ENCODE measurements around the gene AMZ1.
A peak's percentile ranks its signal among the peaks of the same experiment; 100 is the strongest.
"Not testable (repeated sequence)": the region's sequence is repeated elsewhere in the genome, so short reads cannot be mapped to it uniquely, and the experiment has no call there.

AMZ1 gene

DNA sequence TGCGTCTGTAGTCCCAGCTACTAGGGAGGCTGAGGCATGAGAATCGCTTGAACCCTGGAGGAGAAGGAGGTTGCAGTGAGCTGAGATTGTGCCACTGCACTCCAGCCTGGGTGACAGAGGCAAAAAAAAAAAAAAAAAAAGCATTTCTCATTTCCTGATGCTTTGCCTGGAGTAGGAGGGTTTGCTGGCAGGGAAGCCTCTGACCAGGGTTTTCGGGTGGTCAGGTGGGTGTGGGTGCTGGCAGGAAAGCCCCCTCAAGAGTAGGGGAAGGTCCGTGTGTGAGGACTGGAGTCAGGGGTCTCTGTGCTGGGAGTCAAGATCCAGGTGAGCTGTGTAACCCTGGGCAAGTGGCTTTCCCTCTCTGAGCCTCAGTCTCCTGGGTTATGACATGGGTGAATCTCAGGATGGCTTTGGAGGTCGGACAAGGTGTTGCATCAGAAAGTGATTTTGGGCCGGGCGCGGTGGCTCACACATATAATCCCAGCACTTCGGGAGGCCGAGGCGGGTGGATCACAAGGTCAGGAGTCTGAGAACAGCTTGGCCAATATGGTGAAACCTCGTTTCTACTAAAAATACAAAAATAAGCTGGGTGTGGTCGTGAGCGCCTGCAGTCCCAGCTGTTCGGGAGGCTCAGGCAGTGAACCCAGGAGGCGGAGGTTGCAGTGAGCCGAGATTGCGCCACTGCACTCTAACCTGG is 3.2 kb downstream of the AMZ1 start:
- no peak for DNase-seq (ENCODE audit: low read depth)

DNA sequence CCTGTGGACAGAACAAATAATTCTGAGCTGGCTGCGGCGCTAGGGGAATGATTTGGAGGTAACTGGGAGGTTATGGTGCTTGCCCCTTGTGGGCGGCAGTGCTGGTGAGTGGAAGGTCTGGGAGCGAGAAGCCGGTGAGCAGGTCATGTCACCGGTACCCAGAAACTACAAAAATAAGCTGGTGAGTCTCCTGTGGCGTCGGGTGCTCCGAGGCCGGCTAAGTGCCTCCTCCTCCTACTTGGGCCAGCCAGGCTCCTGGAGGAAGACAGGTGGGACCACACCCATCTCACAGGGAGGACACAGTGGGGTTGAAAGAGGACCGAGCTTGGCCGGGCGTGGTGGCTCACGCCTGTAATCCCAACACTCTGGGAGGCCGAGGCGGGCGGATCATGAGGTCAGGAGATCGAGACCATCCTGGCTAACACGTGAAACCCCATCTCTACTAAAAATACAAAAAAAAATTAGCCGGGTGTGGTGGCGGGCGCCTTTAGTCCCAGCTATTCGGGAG is 4.0 kb downstream of the AMZ1 start:
- not testable (repeated sequence) for DNase-seq (ENCODE audit: low read depth)

DNA sequence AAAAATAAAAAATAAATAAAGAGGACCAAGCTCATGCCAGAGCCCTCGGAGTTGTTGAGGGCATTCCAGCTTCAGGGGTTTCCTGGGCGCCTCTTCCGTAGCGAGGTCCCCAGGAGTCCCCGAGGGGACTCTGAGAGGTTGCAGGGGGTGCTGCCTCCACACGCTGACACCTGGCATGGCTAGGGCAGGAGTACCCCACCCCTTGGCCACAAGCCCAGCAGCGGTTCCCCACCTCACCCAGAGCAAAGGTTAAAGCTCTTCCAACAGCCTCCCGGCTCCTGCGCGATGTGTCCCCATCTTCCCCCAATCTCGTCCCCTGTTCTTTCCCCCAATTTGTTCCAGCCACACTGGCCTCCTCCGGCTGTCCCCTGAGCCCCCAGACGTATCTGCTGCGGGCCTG is 4.5 kb downstream of the AMZ1 start:
- DNase-seq (ENCODE audit: low read depth) = no peak

DNA sequence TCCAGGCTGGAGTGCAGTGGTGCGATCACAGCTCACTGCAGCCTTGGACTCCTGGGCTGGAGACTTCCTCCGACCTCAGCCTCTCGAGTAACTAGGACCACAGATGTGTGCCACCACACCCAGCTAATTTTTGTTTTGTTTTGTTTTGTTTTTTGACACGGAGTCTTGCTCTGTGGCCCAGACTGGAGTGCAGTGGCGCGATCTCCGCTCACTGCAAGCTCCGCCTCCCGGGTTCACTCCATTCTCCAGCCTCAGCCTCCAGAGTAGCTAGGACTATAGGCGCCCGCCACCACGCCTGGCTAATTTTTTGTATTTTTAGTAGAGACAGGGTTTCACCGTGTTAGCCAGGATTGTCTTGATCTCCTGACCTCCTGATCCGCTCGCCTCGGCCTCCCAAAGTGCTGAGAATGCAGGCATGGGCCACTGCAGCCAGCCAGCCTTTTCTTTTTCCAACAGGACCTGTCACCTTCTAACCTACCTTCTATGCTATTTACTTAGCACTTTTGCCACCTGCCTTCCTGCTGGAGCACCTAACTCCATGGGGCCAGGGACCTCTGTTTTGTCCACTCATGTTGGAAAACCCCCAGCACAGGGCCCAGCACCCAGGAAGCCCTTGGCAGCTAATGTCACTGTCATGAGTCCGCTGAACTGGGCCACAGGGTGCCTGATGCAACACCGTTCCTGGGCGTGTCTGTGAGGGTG is 5.6 kb downstream of the AMZ1 start:
- DNase-seq (ENCODE audit: low read depth) = not testable (repeated sequence)

DNA sequence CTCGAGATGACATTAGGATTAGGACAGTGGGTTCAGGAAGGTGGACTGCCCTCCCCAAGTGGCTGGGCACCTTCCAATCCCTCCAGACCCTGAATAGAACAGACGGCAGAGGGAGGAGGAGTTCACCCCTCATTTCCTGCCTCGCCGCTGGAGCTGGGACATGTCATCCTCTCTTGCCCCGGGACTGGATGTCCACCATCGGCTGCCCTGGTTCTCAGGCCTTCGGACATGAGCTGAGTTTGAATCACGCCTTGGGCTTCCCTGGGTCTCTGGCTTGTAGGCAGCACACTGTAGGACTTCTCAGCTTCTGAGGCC is 6.1 kb downstream of the AMZ1 start:
- DNase-seq (ENCODE audit: low read depth) = not testable (repeated sequence)

DNA sequence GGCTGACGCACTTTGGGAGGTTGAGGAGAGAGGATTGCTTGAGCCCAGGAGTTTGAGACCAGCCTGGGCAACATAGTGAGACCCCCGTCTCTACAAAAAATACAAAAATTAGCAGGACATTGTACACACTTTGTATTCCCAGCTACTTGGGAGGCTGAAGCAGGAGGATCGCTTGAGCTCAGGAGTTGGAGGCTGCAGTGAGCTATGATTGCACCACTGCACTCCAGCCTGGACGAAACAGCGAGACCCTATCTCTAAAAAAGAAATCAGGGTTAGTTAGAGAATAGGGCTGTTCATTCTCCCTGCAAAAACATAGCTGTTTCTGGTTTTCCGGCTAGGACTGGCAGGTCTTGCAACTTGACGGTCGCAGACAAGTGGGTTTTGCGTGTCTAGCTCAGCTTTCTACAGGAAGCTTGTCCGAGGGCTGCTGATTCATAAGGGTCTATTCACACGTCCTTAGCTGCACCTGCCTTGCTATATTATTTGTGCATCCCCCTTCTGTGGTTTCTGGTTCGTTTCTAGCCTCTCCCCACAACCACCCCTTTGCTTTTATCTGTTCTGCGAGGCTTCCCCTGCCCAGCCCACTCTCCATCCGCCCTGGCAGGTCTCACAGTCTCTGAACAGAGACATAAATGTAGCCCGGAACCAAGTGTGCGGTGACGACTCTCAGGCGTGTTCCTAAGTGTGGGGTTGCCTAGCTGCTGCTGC is 10.7 kb downstream of the AMZ1 start:
- peak; percentile 37 for DNase-seq (ENCODE audit: low read depth)

DNA sequence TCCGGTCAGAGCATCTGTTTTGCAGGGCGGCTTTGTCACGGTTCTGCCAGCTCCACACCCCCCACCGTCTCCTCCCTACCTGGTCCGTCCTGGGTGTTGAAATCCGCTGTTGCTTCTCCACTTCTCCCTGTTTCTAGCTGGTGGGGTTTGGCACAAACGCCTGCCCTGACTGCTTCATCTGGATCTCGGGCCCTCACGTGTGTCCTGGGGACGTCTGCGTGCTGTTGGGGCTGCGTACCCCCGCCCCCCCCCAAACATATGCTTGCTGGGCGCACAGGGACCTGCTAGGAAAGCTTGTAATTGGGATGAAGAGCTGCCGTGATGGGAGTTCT is 11.3 kb downstream of the AMZ1 start:
- no peak for DNase-seq (ENCODE audit: low read depth)

DNA sequence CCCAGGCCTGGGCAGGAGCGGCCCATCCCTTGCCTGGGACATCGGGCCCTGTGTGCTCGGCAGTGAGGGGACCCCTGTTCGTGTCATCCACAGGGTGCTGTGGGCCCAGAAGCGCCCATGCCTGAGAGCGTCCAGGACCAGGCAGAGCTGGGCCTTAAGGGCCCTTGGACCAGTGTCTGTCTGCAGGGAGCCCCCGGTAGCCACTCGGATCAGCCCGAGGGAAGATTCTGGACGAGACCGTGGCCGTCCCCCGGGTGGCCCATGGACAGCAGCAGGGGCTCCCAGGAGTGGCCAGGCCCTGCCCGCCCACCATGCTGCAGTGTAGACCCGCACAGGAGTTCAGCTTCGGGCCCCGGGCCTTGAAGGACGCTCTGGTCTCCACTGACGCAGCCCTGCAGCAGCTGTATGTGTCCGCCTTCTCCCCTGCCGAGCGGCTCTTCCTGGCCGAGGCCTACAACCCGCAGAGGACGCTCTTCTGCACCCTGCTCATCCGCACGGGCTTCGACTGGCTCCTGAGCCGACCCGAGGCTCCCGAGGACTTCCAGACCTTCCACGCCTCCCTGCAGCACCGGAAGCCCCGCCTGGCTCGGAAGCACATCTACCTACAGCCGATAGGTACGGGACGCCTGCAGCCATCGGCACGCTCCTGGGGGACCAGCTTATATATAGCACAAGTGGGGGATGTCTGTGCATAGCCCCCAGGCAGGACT is 12.3 kb downstream of the AMZ1 start:
- no peak for DNase-seq (ENCODE audit: low read depth)

DNA sequence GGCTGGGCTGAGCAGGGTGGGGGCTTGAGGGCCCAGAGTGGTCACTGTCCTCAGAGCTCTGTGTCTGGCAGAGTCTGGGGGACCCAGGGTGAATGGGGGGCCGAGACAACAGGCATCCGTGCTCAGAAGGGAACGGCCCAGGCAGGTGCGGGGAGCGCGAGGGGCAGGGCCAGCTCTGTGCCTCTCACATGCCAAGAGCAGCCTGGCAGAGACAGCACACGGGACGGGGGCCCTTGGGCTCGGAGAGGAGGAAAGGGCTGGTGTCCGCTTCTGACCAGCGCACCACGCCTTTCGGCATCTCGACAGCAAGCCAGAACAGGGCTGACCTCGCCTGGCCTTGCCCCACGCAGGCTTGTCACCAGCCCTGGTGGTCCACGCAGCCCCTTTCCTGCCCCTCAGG is 13.4 kb downstream of the AMZ1 start:
- DNase-seq (ENCODE audit: low read depth) = no peak

DNA sequence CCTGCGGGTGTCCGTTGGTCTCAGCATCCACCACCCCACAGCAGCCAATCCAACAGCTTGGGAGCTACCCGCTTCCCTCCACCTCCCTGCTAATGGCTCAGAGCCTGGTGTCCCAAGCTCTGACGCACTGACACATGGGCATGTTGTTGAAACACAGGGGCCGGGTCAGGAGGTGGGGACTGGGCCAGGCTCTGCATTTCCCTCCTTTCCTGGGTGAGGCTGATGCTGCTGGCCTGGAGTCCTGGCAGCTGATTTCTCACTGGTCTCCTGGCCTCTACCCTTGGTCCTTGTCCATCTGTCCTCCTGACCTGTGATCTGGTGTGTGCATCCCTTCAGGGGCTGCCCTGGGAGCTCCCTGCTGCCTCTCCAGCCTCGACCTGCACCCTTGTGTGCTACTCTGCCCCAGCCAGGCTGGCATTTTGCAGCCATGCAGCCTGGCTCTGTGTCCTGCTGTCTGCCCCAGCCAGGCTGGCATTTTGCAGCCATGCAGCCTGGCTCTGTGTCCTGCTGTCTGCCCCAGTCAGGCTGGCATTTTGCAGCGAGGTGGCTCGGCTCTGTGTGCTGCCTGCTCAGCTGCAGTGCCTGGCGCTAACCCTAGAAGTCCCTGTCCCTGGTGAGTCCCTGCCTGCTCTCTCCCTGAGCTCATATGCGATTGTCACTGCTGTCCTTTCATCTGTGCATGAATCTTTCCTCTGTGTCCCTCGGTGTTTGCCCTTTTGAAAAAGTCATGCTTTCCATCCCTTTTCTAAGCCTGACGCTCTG is 14.0 kb downstream of the AMZ1 start:
- DNase-seq (ENCODE audit: low read depth) = no peak

DNA sequence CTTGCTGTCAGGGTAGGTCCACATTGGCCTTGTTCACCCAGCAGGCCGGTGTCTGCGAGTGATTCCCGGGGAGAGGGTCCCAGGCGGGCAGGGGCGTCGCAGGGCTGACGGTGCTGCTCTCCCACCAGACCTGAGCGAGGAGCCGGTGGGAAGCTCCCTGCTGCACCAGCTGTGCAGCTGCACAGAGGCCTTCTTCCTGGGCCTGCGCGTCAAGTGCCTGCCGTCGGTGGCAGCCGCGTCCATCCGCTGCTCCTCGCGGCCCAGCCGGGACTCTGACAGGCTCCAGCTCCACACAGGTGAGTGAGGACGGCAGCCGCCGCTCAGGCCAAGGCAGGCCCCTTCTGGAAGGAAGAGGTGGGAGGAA is 14.6 kb downstream of the AMZ1 start:
- no peak for DNase-seq (ENCODE audit: low read depth)

DNA sequence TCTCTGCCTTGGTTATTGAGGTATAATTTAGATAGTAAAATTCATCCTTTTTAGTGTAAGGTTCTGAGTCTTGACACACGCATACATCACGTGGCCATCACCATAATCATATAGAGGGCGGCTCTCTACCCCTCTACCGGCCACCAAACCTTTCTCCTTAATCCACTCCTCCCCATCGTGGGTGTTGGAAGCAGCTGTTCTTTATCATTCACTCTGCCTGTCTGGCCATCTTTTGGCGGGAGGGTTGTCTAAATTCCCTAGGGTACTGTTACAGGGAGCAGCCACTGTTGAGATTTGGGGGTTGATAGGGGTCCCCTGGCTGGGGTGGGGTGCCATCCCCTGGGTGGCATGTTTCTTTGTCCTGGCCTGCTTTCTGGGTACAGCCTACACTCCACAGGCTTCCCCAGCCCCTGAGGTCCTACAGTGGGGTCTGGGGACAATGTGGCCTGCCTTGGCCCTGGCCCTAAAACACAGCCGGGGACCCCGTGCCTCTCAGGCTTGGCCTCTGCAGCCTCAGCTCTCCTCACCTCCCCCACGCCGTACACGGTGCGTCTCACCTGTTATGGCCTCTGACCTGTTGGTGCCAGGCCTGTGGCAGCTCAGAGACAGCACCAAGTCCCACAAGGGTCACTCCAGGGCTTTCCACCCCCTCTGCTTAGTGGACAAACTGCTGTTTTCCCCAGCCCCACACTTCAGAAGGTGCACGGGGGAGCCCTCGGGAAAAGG is 17.5 kb downstream of the AMZ1 start:
- no peak for DNase-seq (ENCODE audit: low read depth)

DNA sequence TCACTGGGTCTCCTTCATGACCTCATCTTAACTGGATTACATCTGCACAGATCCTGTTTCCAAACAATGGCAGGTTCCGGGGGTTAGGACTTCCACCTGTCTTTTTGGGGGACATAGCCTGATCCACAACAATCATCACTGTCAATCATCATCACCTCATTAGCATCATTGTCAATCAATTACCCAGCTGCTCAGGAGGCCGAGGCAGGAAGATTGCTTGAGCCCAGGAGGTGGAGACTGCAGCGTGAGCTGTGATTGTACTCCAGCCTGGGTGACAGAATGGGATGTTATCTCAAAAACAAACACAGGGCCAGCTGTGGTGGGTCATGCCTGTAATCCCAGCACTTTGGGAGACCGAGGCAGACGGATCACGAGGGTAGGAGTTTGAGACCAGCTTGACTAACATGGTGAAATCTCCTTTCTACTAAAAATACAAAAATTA is 18.7 kb downstream of the AMZ1 start:
- DNase-seq (ENCODE audit: low read depth) = no peak

DNA sequence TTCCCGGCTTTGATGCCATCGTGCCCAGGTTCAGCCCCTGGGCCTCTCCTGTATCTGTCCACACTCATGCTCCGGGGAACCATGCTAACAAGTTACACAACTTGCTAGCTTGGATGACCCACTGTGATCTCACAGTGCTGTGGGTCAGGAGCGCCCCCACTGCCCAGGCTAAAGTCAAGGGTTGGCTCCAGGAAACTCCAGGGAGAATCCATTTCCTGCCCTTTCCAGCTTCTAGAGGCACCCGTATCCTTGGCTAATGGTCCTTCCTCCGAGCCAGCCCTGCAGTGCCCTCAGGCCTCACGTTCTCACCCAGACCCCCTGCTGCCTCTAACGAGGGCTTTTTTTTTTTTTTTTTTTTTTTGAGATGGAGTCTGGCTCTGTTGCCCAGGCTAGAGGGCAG is 19.5 kb downstream of the AMZ1 start:
- DNase-seq (ENCODE audit: low read depth) = no peak

DNA sequence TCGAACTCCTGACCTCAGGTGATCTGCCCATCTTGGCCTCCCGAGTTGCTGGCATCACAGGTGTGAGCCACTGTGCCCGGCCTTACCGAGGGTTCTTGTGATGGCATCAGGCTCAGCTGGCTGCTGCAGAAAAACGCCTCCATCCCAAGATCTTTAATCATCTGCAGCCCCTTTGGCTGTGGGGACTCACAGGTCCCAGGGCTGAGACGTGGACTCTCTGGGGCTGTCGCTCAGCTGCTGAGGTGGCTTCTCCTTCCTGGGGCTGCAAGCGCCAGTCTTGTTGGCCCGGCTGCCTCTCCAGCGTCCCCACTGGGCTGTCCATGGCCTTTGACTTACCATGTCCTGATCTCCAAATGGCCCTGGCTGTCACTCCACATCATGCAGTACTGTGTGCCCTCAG is 20.0 kb downstream of the AMZ1 start:
- no peak for DNase-seq (ENCODE audit: low read depth)

DNA sequence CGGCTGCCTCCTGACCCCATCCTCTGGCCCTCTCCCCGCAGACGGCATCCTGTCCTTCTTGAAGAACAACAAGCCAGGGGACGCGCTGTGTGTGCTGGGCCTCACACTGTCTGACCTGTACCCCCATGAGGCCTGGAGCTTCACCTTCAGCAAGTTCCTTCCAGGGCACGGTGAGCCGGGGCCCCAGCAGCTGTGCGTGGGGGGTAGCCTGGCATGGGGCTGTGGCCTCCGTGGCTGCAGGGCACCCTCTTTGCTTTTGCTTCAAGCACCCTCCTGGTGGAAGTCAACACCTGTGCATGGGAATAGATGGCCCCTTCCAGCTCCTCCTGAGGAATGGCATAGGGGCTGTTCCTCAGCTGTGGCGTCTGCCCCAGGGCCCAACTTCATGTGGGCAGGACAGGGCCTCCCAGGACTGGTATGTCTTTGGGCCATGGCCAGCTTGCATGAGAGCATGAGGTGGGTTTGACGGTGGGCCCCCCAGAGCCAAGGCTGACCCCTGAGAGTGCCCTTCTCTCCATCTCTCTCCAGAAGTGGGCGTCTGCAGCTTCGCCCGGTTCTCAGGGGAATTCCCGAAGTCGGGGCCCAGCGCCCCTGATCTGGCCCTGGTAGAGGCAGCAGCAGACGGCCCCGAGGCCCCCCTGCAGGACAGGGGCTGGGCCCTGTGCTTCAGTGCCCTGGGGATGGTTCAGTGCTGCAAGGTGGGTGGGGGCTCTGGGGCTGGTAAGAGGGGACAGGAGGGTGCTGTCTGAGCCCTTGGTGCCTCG is 20.7 kb downstream of the AMZ1 start:
- DNase-seq (ENCODE audit: low read depth) = no peak

DNA sequence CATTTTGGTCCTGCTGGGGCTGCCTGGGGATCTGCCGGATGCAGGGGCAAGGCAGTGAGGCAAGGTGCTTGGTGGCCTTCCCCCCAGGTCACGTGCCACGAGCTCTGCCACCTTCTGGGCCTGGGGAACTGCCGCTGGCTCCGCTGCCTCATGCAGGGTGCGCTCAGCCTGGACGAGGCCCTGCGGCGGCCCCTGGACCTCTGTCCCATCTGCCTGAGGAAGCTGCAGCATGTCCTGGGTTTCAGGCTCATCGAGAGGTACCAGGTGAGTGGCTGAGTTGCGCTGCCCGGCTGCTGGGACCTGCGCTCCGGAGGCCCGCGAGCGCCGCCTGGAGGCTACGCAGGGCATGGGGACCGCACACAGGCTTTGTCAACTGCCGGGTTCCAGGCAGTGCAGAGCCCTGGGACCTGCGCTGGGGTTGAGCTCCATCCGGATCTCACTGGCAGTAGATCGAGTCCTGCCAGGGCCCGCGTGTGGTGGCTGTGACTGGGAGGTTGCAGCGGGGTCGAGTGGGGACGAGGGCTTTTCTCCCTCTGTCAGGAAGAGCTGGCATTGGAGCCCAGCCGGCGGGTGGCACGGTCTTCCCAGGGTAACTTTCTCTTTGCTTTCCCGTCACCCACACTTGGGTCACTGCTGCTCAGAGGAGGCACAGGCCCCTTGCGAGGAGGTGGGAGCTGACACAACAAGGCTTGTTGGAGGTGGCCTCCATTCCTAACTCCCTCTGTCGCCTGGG is 21.7 kb downstream of the AMZ1 start:
- peak; percentile 48 for DNase-seq (ENCODE audit: low read depth)

DNA sequence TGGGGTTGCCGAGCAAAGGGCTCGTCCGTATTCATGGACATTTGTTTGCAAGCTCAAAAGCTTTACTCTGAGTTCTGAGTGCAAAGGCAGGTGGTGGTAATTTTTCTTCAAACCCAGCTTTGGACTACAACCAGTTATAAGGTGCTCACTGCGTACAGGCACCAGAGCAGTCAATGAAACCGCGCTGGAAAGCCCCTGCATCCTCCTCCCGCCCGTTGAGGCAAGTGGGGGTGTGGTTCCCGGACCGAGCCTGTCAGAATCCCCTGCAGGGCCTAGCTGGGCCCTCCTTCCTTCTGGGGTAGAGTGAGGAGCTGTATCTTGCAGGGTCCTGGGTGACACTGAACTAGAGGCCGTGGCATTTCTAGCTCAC is 22.3 kb downstream of the AMZ1 start:
- no peak for DNase-seq (ENCODE audit: low read depth)

DNA sequence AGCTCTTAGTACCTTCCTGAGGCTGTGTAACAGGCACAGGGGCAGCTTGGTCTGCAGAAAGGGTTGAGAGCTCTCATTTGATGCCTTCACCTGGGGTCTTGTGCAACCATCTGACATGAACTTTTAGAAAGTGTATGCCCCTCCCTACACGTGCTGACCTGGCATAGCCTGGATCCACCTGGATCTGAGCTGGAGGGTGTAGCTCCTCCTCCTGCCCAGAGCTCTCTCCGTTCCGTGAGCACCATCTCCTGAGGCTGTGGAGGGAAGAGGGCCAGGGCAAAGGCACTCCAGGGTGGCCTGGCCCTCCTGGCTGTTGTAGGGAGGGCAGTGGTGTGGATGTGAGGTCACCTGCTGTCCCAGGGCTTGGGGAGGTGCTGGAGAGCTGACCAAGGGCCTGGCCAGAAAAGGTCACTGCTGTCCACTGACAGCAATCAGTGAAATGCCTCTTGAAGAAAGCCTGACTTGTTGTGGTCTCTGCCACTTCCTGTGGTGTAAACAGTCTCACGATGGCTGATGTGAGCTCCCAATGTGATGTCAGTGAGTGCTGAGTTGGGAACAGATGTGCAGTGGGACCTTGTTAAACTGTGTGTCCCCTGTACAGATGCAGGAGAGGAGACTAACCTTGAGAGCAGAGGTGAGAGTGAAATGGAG is 23.0 kb downstream of the AMZ1 start:
- DNase-seq (ENCODE audit: low read depth) = no peak

Measured in stimulated activated CD8-positive, alpha-beta memory T cell treated with anti-CD3 and anti-CD28 coated beads, Interleukin-7, amount 100 ng/mL, for 24 hours (primary cell).